HEK293 (cell line): ENCODE data around the gene BBC3.

ENCODE experiments used
- CTCF ChIA-PET: fragments of 350-600 bp; formaldehyde crosslinking; extraction: SDS; loops from one replicate; lab custom pipeline; 2021; ENCODE audit warnings: antibody characterized with exemption; lab: Yijun Ruan, JAX
- POLR2A ChIA-PET: fragments of 300-600 bp; formaldehyde crosslinking; extraction: SDS; loops from one replicate; lab custom pipeline; 2020; ENCODE audit warnings: antibody characterized with exemption, inconsistent platforms; lab: Yijun Ruan, JAX
- H3K27ac ChIP-seq: fragments of 200-500 bp; sonication (Bioruptor generic); 2 replicates; pipeline ENCODE4 v1.5.1; 2014; ENCODE audit warnings: low read depth, low read length, control low read depth, inconsistent platforms; ENCODE audit errors: extremely low read depth
- H3K36me3 ChIP-seq, 2 experiments: fragments of 200-500 bp in 1 of 2; sonication (Bioruptor generic) in 1 of 2; 1 replicate in 1 of 2; 2 replicates in 1 of 2; pipeline ENCODE4 v1.5.1; 2014 to 2017; ENCODE audit warnings: inconsistent platforms in 2 of 2, low read length in 2 of 2; ENCODE audit not compliant: control insufficient read depth in 2 of 2, insufficient read depth in 1 of 2
- H3K4me1 ChIP-seq: fragments of 200-500 bp; sonication (Bioruptor generic); 2 replicates; pipeline ENCODE4 v1.5.1; 2014; ENCODE audit warnings: mild to moderate bottlenecking, low read length, inconsistent platforms; ENCODE audit not compliant: control insufficient read depth, insufficient read depth
- H3K4me3 ChIP-seq: 2 replicates; pipeline ENCODE4 v1.5.1; 2011; ENCODE audit warnings: low read depth, mild to moderate bottlenecking, control low read depth, low read length, moderate library complexity
- H3K9me3 ChIP-seq: fragments of 200-500 bp; sonication (Bioruptor generic); 2 replicates; pipeline ENCODE4 v1.5.1; 2014; ENCODE audit warnings: low read depth, low read length, inconsistent platforms; ENCODE audit not compliant: control insufficient read depth, insufficient read depth
- EGR2 ChIP-seq: fragments of 450-650 bp; formaldehyde crosslinking; IDR thresholded peaks from 2 replicates; pipeline ENCODE4 v1.5.1; 2016; ENCODE audit warnings: low read depth, missing biosample characterization, missing genetic modification characterization
- GLI4 ChIP-seq: fragments of 450-650 bp; formaldehyde crosslinking; IDR thresholded peaks from 2 replicates; pipeline ENCODE4 v1.5.1; 2016; ENCODE audit warnings: missing biosample characterization, missing genetic modification characterization
- MYNN ChIP-seq: fragments of 450-650 bp; formaldehyde crosslinking; IDR thresholded peaks from 2 replicates; pipeline ENCODE4 v1.5.1; 2016; ENCODE audit warnings: missing biosample characterization, missing genetic modification characterization, borderline replicate concordance
- ZBTB17 ChIP-seq: fragments of 450-650 bp; formaldehyde crosslinking; IDR thresholded peaks from 2 replicates; pipeline ENCODE4 v1.5.1; 2016; ENCODE audit warnings: missing biosample characterization, missing genetic modification characterization
- ZBTB20 ChIP-seq: fragments of 450-650 bp; formaldehyde crosslinking; IDR thresholded peaks from 2 replicates; pipeline ENCODE4 v1.5.1; 2016; ENCODE audit warnings: missing biosample characterization, missing genetic modification characterization
- ZFP37 ChIP-seq: fragments of 450-650 bp; formaldehyde crosslinking; IDR thresholded peaks from 2 replicates; pipeline ENCODE4 v1.5.1; 2016; ENCODE audit warnings: missing biosample characterization, missing genetic modification characterization
- ZNF623 ChIP-seq: fragments of 450-650 bp; formaldehyde crosslinking; IDR thresholded peaks from 2 replicates; pipeline ENCODE4 v1.5.1; 2016; ENCODE audit warnings: missing biosample characterization, missing genetic modification characterization
- ZNF660 ChIP-seq: fragments of 450-650 bp; IDR thresholded peaks from 2 replicates; pipeline ENCODE4 v1.5.1; 2018; ENCODE audit warnings: missing biosample characterization, mild to moderate bottlenecking, missing genetic modification characterization
- ZNF677 ChIP-seq: fragments of 450-650 bp; IDR thresholded peaks from 2 replicates; pipeline ENCODE4 v1.5.0; 2018; ENCODE audit warnings: missing biosample characterization, mild to moderate bottlenecking, missing genetic modification characterization, moderate library complexity
- TF ChIP-seq, protein P1 (sequence below): fragments of 450-650 bp; formaldehyde crosslinking; IDR thresholded peaks from 2 replicates; pipeline ENCODE4 v1.5.1; 2016; ENCODE audit warnings: missing biosample characterization, missing genetic modification characterization
- TF ChIP-seq, protein P2 (sequence below): fragments of 450-650 bp; IDR thresholded peaks from 2 replicates; pipeline ENCODE4 v1.5.1; 2018; ENCODE audit warnings: missing biosample characterization, missing genetic modification characterization
- TF ChIP-seq, protein P3 (sequence below): fragments of 450-650 bp; formaldehyde crosslinking; IDR thresholded peaks from 2 replicates; pipeline ENCODE4 v1.5.1; 2016; ENCODE audit warnings: missing biosample characterization, missing genetic modification characterization
- TF ChIP-seq, protein P4 (sequence below): fragments of 450-650 bp; formaldehyde crosslinking; IDR thresholded peaks from 2 replicates; pipeline ENCODE4 v1.5.1; 2016; ENCODE audit warnings: missing biosample characterization, missing genetic modification characterization

The BBC3 gene

DNA sequence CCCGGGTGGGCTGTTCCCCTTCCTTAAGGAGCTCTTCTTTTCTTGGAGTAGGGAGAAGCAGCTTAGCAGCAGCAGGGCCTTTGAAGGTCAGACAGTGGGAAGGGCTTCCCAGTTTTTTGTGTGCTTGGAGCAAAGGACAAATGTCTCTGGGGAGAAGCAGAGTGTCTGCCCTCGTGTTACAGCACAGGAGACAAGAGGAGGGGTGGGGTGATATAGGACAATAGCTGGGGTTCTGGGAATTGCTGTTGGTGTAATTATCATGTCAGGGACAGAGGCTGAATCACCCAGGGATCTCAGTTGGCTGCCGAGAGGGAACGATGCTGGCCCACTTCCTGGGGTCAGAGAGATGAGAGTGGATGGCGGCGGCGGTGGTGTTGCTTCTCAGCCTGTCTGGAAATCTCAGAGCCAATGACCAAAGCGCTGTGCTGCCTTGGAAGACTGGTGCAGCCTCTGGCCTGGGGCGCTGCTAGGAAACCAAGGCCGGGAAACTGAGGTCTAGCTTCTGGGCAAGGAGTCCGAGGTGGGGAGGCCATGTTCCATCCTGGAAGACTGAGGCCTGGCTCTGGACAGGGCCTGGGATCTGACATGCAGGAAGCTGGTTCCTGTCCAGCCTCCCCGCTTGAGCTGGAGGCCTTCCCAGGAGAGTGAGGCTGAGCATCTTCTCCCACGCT, 44.9 kb upstream of the BBC3 start:
- ChIA-PET CTCF (interaction anchor here (0.6 to 3.0 kb wide), 14 partner anchors 9 to 183 kb away, joined by 3 to 20 read pairs (median 6); partner anchors contain the start of gene DHX34), POLR2A (interaction anchor here (0.5 to 4.3 kb wide), 11 partner anchors 14 to 144 kb away, joined by 3 to 108 read pairs (median 6); partner anchors contain the start of genes CCDC9 and DHX34)
- Histone ChIP-seq H3K36me3 (peaks cover 5 to 7% of the 10 kb centered on the region in 2 experiments; a peak in 2 of 3 replicates), H3K27ac (no peak overlapping the region), H3K4me3 (no peak overlapping the region), H3K4me1 (peaks cover 11% of the 10 kb centered on the region), H3K9me3 (no peaks in the 10 kb centered on the region)
- no peak for TF ChIP-seq ZNF623 (tag by site-specific recombination)
- no peak for TF ChIP-seq ZFP37
- no peak for TF ChIP-seq MYNN
- TF ChIP-seq, protein P1, sequence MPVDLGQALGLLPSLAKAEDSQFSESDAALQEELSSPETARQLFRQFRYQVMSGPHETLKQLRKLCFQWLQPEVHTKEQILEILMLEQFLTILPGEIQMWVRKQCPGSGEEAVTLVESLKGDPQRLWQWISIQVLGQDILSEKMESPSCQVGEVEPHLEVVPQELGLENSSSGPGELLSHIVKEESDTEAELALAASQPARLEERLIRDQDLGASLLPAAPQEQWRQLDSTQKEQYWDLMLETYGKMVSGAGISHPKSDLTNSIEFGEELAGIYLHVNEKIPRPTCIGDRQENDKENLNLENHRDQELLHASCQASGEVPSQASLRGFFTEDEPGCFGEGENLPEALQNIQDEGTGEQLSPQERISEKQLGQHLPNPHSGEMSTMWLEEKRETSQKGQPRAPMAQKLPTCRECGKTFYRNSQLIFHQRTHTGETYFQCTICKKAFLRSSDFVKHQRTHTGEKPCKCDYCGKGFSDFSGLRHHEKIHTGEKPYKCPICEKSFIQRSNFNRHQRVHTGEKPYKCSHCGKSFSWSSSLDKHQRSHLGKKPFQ (tag by site-specific recombination), result no peak
- TF ChIP-seq, protein P2, sequence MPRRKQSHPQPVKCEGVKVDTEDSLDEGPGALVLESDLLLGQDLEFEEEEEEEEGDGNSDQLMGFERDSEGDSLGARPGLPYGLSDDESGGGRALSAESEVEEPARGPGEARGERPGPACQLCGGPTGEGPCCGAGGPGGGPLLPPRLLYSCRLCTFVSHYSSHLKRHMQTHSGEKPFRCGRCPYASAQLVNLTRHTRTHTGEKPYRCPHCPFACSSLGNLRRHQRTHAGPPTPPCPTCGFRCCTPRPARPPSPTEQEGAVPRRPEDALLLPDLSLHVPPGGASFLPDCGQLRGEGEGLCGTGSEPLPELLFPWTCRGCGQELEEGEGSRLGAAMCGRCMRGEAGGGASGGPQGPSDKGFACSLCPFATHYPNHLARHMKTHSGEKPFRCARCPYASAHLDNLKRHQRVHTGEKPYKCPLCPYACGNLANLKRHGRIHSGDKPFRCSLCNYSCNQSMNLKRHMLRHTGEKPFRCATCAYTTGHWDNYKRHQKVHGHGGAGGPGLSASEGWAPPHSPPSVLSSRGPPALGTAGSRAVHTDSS (tag by site-specific recombination), result no peak
- no peak for TF ChIP-seq ZBTB20 (tag by site-specific recombination)
- 0 out of 2 replicates have a peak, but pooled peaks have one; percentile 27 for TF ChIP-seq EGR2 (tag by site-specific recombination)

DNA sequence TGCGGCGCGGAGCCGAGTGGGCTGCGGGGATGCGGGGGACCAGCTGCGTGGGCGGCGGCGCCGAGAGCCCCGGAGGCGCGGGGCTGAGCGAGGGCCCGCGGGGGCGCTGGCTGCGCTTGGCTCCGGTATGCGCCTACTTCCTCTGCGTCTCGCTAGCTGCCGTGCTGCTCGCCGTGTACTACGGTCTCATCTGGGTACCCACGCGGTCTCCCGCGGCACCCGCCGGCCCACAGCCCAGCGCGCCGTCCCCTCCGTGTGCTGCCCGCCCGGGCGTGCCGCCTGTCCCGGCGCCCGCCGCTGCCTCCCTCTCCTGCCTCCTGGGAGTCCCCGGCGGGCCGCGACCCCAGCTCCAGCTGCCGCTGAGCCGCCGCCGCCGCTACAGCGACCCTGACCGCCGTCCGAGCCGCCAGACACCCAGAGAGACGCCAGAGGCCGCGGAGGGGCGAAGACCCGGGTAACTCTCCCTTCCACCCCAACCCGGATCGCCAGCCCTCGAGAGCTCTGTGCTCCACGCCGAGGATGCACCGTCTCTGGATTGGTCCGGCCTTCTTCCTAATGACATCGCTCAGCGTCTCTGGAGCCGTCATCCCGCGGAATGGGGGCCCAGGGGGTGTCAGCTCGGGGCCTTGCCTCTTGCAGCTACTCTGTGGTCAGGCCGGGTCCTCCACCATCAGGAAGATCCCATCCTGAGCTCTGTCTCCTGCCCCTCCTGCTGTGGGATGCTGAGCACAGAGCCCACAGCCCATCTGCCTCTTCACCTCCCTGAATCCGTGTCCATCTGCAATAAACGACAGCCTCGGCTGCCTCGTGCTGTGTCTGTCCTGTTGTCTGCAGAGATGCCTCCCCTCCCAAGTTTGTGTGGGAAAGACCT, 44.1 kb upstream of the BBC3 start:
- POLR2A ChIA-PET, result interaction anchor here (0.5 to 4.3 kb wide), 22 partner anchors 10 to 1645 kb away, joined by 3 to 108 read pairs (median 6); partner anchors contain the start of genes CCDC9, DHX34 and ZC3H4
- CTCF ChIA-PET, result interaction anchor here (0.5 to 3.0 kb wide), 16 partner anchors 8 to 432 kb away, joined by 3 to 20 read pairs (median 4); partner anchors contain the start of gene DHX34
- TF ChIP-seq ZBTB17 (tag by site-specific recombination), result peak; percentile 91
- TF ChIP-seq ZNF660 (tag by site-specific recombination), result 0 out of 2 replicates have a peak, but pooled peaks have one; percentile 65
- no peak for TF ChIP-seq GLI4
- 0 out of 2 replicates have a peak, but pooled peaks have one; percentile 11 for TF ChIP-seq ZNF677 (tag by site-specific recombination)
- TF ChIP-seq, protein P3, sequence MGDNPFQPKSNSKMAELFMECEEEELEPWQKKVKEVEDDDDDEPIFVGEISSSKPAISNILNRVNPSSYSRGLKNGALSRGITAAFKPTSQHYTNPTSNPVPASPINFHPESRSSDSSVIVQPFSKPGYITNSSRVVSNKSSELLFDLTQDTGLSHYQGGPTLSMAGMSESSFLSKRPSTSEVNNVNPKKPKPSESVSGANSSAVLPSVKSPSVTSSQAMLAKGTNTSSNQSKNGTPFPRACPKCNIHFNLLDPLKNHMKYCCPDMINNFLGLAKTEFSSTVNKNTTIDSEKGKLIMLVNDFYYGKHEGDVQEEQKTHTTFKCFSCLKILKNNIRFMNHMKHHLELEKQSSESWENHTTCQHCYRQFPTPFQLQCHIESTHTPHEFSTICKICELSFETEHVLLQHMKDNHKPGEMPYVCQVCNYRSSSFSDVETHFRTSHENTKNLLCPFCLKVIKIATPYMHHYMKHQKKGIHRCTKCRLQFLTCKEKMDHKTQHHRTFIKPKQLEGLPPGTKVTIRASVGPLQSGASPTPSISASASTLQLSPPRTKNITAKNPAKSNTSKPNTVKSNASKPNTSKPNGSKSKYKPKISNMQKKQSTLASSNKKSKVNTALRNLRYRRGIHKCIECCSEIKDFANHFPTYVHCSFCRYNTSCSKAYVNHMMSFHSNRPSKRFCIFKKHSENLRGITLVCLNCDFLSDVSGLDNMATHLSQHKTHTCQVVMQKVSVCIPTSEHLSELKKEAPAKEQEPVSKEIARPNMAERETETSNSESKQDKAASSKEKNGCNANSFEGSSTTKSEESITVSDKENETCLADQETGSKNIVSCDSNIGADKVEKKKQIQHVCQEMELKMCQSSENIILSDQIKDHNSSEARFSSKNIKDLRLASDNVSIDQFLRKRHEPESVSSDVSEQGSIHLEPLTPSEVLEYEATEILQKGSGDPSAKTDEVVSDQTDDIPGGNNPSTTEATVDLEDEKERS (tag by site-specific recombination), result no peak
- TF ChIP-seq, protein P4, sequence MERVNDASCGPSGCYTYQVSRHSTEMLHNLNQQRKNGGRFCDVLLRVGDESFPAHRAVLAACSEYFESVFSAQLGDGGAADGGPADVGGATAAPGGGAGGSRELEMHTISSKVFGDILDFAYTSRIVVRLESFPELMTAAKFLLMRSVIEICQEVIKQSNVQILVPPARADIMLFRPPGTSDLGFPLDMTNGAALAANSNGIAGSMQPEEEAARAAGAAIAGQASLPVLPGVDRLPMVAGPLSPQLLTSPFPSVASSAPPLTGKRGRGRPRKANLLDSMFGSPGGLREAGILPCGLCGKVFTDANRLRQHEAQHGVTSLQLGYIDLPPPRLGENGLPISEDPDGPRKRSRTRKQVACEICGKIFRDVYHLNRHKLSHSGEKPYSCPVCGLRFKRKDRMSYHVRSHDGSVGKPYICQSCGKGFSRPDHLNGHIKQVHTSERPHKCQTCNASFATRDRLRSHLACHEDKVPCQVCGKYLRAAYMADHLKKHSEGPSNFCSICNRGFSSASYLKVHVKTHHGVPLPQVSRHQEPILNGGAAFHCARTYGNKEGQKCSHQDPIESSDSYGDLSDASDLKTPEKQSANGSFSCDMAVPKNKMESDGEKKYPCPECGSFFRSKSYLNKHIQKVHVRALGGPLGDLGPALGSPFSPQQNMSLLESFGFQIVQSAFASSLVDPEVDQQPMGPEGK (tag by site-specific recombination), result peak; percentile 57; the same call in 1 of the 2 replicates
- TF ChIP-seq, all 188 proteins: peak for 4
- Histone ChIP-seq H3K9me3 (no peaks in the 10 kb centered on the region), H3K36me3 (peaks cover 8 to 13% of the 10 kb centered on the region in 2 experiments; a peak in 2 of 3 replicates), H3K4me3 (peak overlapping the region; percentile 50), H3K4me1 (peaks cover 11% of the 10 kb centered on the region), H3K27ac (no peak overlapping the region; the same call in 1 of the 2 replicates)
